Upper lobe of right lung (tissue), 1 donor: ENCODE data around the gene SLC30A5. TPM values are rescaled to one million over a fixed set of nuclear protein-coding genes. Genes with fewer than 3 reads are reported as not detected.
A peak's percentile ranks its signal among the peaks of the same experiment; 100 is the strongest.
"Not testable (repeated sequence)": the region's sequence is repeated elsewhere in the genome, so short reads cannot be mapped to it uniquely, and the experiment has no call there.

Experiments
- ATAC-seq: fragments of 200-7000 bp; cut with Tn5 transposase; one replicate; pipeline ENCODE4 v1.9.1; 2020; ENCODE audit warnings: mild to moderate bottlenecking, moderate library complexity
- DNase-seq: peaks from one replicate; pipeline ENCODE4 v3.0.0-alpha.2; 2020
- H3K27ac ChIP-seq: fragments of 200-600 bp; one replicate; pipeline ENCODE4 v1.8.0; 2022
- H3K27me3 ChIP-seq: fragments of 200-600 bp; one replicate; pipeline ENCODE4 v1.8.0; 2022; ENCODE audit warnings: mild to moderate bottlenecking
- H3K36me3 ChIP-seq: fragments of 200-600 bp; one replicate; pipeline ENCODE4 v1.8.0; 2022
- H3K4me1 ChIP-seq: fragments of 200-600 bp; one replicate; pipeline ENCODE4 v1.8.0; 2022
- H3K4me3 ChIP-seq: fragments of 200-600 bp; one replicate; pipeline ENCODE4 v1.8.0; 2022; ENCODE audit warnings: mild to moderate bottlenecking
- H3K9me3 ChIP-seq: fragments of 200-600 bp; one replicate; pipeline ENCODE4 v1.8.0; 2022
- CTCF ChIP-seq: fragments of 200-600 bp; IDR thresholded peaks from one replicate; pipeline ENCODE4 v1.8.0; 2022; ENCODE audit warnings: antibody characterized with exemption
- intact Hi-C: fragments of 100-400 bp; cut with DNase I; formaldehyde crosslinking; loops from one replicate; pipeline ENCODE4 v1.11.0; 2022
- total RNA-seq: library from RNA; stranded (reverse); fragmentation: NEBNext Ultra II Directional; extraction: Animal tissue kit (Norgen Biotek cat#: 25700); gene quantifications from one replicate; pipeline ENCODE4 v1.2.1, GENCODE V29; 2021
- donor health status: DM: no; HTN: yes; CAD: no; lungs with severe emphysema.

Gene SLC30A5
- total RNA-seq, 1 donor from 2014 or later = 58.1 TPM

- intact Hi-C loops = no loop called here
- ATAC-seq = no peak
These were observed 47.0 kb downstream of the SLC30A5 start for GRCh38 chr5:69140827-69141226.

GRCh38 chr5:69148576-69148975 lies 54.8 kb downstream of the SLC30A5 start:
- H3K27ac ChIP-seq, H3K36me3 ChIP-seq, DNase-seq, intact Hi-C loops, ATAC-seq, H3K9me3 ChIP-seq, H3K4me1 ChIP-seq, H3K27me3 ChIP-seq, H3K4me3 ChIP-seq: not testable (repeated sequence)

More at GRCh38 chr5:69140827-69141226, 47.0 kb downstream of the SLC30A5 start:
- Histone ChIP-seq H3K27me3 (no peaks in the 10 kb centered on the region), H3K36me3 (no peaks in the 10 kb centered on the region), H3K9me3 (no peaks in the 10 kb centered on the region), H3K27ac (no peak overlapping the region), H3K4me1 (no peaks in the 10 kb centered on the region), H3K4me3 (no peak overlapping the region)
- DNase-seq = no peak
- no peak for TF ChIP-seq CTCF

GRCh38 chr5:69148981-69149675 lies 55.3 kb downstream of the SLC30A5 start:
- no peak overlapping the region for H3K4me3 ChIP-seq
- intact Hi-C loops = no loop called here
- H3K27ac ChIP-seq = no peak overlapping the region
- ATAC-seq (no peak), DNase-seq (no peak)
- H3K27me3 ChIP-seq = no peaks in the 10 kb centered on the region
- no peak for TF ChIP-seq CTCF
- H3K9me3 ChIP-seq = no peaks in the 10 kb centered on the region
- H3K36me3 ChIP-seq = no peaks in the 10 kb centered on the region
- no peaks in the 10 kb centered on the region for H3K4me1 ChIP-seq

- no peaks in the 10 kb centered on the region for H3K36me3 ChIP-seq
- H3K27ac ChIP-seq = no peak overlapping the region
- no peak for TF ChIP-seq CTCF
- intact Hi-C loops = no loop called here
- no peaks in the 10 kb centered on the region for H3K9me3 ChIP-seq
- no peaks in the 10 kb centered on the region for H3K27me3 ChIP-seq
- no peaks in the 10 kb centered on the region for H3K4me1 ChIP-seq
- H3K4me3 ChIP-seq = no peak overlapping the region
- no peak for ATAC-seq
- DNase-seq = no peak
These were observed 55.8 kb downstream of the SLC30A5 start for GRCh38 chr5:69149676-69150010.

- Histone ChIP-seq H3K27me3 (no peaks in the 10 kb centered on the region), H3K4me3 (no peak overlapping the region), H3K9me3 (no peaks in the 10 kb centered on the region), H3K27ac (no peak overlapping the region), H3K4me1 (no peaks in the 10 kb centered on the region), H3K36me3 (no peaks in the 10 kb centered on the region)
- peak; percentile 36 for ATAC-seq
- TF ChIP-seq CTCF = no peak
- no peak for DNase-seq
- intact Hi-C loops = no loop called here
These were observed 58.9 kb downstream of the SLC30A5 start for GRCh38 chr5:69152731-69153130.

GRCh38 chr5:69156456-69156855 lies 62.6 kb downstream of the SLC30A5 start:
- no peak overlapping the region for H3K27ac ChIP-seq
- H3K36me3 ChIP-seq = no peaks in the 10 kb centered on the region
- ATAC-seq (no peak), DNase-seq (no peak)
- H3K4me3 ChIP-seq = no peak overlapping the region
- intact Hi-C loops = no loop called here
- no peaks in the 10 kb centered on the region for H3K9me3 ChIP-seq
- no peak for TF ChIP-seq CTCF
- H3K27me3 ChIP-seq = no peaks in the 10 kb centered on the region
- H3K4me1 ChIP-seq = no peaks in the 10 kb centered on the region
